Panc1 (cell line): ENCODE measurements around the gene FKBP6. TPM values are rescaled to one million over a fixed set of nuclear protein-coding genes. Genes with fewer than 3 reads are reported as not detected.

Experiments
- ATAC-seq: fragments of 200-7000 bp; cut with Tn5 transposase; 2 replicates; pipeline ENCODE4 v1.9.1; 2020; ENCODE audit warnings: mild to moderate bottlenecking, moderate library complexity
- BruUV-seq: library from RNA; stranded (reverse); fragments of 400-500 nt; replicated peaks from 2 replicates; lab custom pipeline; 2021; lab: Mats Ljungman, UMichigan
- CTCF ChIA-PET: fragments of 300-600 bp; sonication (Branson Sonifier 250); formaldehyde crosslinking; loops from one replicate; lab custom pipeline; 2022; ENCODE audit warnings: antibody characterized with exemption; lab: Charles Lee
- POLR2A ChIA-PET: fragments of 300-600 bp; sonication (Branson Sonifier 250); formaldehyde crosslinking; loops from one replicate; lab custom pipeline; 2022; ENCODE audit warnings: antibody characterized with exemption; lab: Charles Lee
- DNase-seq: peaks from one replicate; pipeline ENCODE4 v3.0.0-alpha.2; 2010; ENCODE audit warnings: low read depth, low spot score
- H3K27ac ChIP-seq: 2 replicates; pipeline ENCODE4 v1.5.1; 2011; ENCODE audit warnings: mild to moderate bottlenecking, low read length, inconsistent platforms
- H3K27me3 ChIP-seq: fragments of 200-500 bp; sonication (Bioruptor generic); 2 replicates; pipeline ENCODE4 v1.6.0; 2014; ENCODE audit warnings: low read length, inconsistent platforms; ENCODE audit not compliant: control insufficient read depth, insufficient read depth
- H3K36me3 ChIP-seq: fragments of 200-500 bp; sonication (Bioruptor generic); 2 replicates; pipeline ENCODE4 v1.5.1; 2014; ENCODE audit warnings: inconsistent platforms, mild to moderate bottlenecking, low read length, moderate library complexity; ENCODE audit not compliant: control insufficient read depth, insufficient read depth
- H3K4me1 ChIP-seq: 2 replicates; pipeline ENCODE4 v1.5.1; 2011; ENCODE audit warnings: inconsistent platforms, mild to moderate bottlenecking, low read length, moderate library complexity; ENCODE audit not compliant: control insufficient read depth, insufficient read depth
- H3K4me3 ChIP-seq, 2 experiments: 2 replicates each; pipeline ENCODE4 v1.5.1; 2011 to 2012; ENCODE audit warnings: low read depth in 2 of 2, low read length in 2 of 2, mild to moderate bottlenecking in 2 of 2, inconsistent platforms in 1 of 2, moderate library complexity in 1 of 2
- H3K9me3 ChIP-seq: fragments of 200-500 bp; sonication (Bioruptor generic); 2 replicates; pipeline ENCODE4 v1.5.1; 2014; ENCODE audit warnings: low read depth, mild to moderate bottlenecking, inconsistent platforms, low read length, moderate library complexity; ENCODE audit not compliant: control insufficient read depth, insufficient read depth
- CTCF ChIP-seq: fragments of 450-650 bp; IDR thresholded peaks from 2 replicates; pipeline ENCODE4 v1.5.1; 2017; ENCODE audit warnings: mild to moderate bottlenecking
- POLR2AphosphoS5 ChIP-seq: IDR thresholded peaks from 2 replicates; pipeline ENCODE4 v1.6.1; 2012; ENCODE audit warnings: mild to moderate bottlenecking, low read depth, low read length, moderate library complexity
- SIN3A ChIP-seq: IDR thresholded peaks from 2 replicates; pipeline ENCODE4 v1.6.1; 2012; ENCODE audit warnings: low read depth, mild to moderate bottlenecking, low read length, moderate library complexity, borderline replicate concordance; ENCODE audit not compliant: insufficient read depth
- TCF7L2 ChIP-seq: IDR thresholded peaks from 2 replicates; pipeline ENCODE4 v1.6.1; 2011; ENCODE audit warnings: mild to moderate bottlenecking, low read depth, low read length, inconsistent platforms
- in situ Hi-C: cut with HindIII; loops from 2 replicates; pipeline ENCODE4 v1.10.0; 2016; ENCODE audit warnings: low sequenced_read_pairs, low pct_unique_long_range_greater_than_20kb
- intact Hi-C: fragments of 100-400 bp; cut with micrococcal nuclease; formaldehyde crosslinking; loops from one replicate; pipeline ENCODE4 v1.10.0; 2022; ENCODE audit not compliant: unreplicated experiment
- total RNA-seq: library from RNA; stranded (reverse); gene quantifications from one replicate; pipeline ENCODE4 v1.2.1, GENCODE V29; 2021; ENCODE audit not compliant: unreplicated experiment
- TF ChIP-seq, protein P1 (sequence below), 2 experiments: IDR thresholded peaks; 2 replicates each; pipeline ENCODE4 v1.6.1; 2011 to 2012; ENCODE audit warnings: low read depth in 2 of 2, control low read depth in 1 of 2, low read length in 1 of 2, mild to moderate bottlenecking in 1 of 2, moderate library complexity in 1 of 2; ENCODE audit not compliant: insufficient read depth in 1 of 2

The FKBP6 gene
- total RNA-seq, 1 experiment from 2014 or later = not detected

DNA sequence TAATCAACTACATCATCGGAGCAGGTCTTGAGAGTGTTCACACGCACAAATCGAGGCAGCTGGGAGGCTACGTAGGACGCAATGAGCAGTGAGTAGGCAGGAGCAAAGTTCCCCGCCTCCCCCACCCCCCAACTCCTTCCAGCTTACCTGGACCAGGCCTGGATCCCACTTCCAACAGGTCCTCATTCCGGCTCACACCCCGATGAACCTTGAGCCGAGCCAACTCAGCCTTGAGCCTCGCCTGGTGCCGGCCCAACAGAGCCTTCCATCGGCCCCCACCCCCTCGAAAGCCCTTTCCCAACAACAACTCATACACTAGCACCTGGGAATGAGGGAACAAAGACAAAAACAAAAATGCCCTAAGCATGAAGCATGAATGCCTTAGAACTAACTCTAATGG, 20.5 kb upstream of the FKBP6 start:
- no TSS peak for BruUV-seq
- H3K4me3 ChIP-seq = peak overlapping the region; percentile 82 to 91
- H3K27ac ChIP-seq = peak overlapping the region; percentile 87; the same call in 1 of the 2 replicates
- no peaks in the 10 kb centered on the region for H3K9me3 ChIP-seq
- H3K4me1 ChIP-seq = 0 out of 2 replicates have a peak, but pooled peaks cover 3% of the 10 kb centered on the region
- no peaks in the 10 kb centered on the region for H3K27me3 ChIP-seq
- H3K36me3 ChIP-seq = no peaks in the 10 kb centered on the region; the same call in 1 of the 2 replicates
- DNase-seq = no peak
- intact Hi-C loops (no loop called here), in situ Hi-C loops (no loop called here)
- TF ChIP-seq CTCF (no peak), TCF7L2 (no peak), POLR2AphosphoS5 (no peak), SIN3A (no peak)
- TF ChIP-seq, protein P1, sequence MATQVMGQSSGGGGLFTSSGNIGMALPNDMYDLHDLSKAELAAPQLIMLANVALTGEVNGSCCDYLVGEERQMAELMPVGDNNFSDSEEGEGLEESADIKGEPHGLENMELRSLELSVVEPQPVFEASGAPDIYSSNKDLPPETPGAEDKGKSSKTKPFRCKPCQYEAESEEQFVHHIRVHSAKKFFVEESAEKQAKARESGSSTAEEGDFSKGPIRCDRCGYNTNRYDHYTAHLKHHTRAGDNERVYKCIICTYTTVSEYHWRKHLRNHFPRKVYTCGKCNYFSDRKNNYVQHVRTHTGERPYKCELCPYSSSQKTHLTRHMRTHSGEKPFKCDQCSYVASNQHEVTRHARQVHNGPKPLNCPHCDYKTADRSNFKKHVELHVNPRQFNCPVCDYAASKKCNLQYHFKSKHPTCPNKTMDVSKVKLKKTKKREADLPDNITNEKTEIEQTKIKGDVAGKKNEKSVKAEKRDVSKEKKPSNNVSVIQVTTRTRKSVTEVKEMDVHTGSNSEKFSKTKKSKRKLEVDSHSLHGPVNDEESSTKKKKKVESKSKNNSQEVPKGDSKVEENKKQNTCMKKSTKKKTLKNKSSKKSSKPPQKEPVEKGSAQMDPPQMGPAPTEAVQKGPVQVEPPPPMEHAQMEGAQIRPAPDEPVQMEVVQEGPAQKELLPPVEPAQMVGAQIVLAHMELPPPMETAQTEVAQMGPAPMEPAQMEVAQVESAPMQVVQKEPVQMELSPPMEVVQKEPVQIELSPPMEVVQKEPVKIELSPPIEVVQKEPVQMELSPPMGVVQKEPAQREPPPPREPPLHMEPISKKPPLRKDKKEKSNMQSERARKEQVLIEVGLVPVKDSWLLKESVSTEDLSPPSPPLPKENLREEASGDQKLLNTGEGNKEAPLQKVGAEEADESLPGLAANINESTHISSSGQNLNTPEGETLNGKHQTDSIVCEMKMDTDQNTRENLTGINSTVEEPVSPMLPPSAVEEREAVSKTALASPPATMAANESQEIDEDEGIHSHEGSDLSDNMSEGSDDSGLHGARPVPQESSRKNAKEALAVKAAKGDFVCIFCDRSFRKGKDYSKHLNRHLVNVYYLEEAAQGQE (IDR thresholded peaks at IDR 0.05; ENCODE audit: insufficient read depth in 1 of 2, low read depth in 2 of 2, low read length in 1 of 2) = no peak
- CTCF ChIA-PET = no interaction called here
- ATAC-seq = no peak
- POLR2A ChIA-PET = no interaction called here

- Histone ChIP-seq H3K27ac (peak overlapping the region; percentile 87), H3K9me3 (no peaks in the 10 kb centered on the region), H3K4me3 (peak overlapping the region; percentile 82 to 91), H3K27me3 (no peaks in the 10 kb centered on the region), H3K36me3 (no peaks in the 10 kb centered on the region; the same call in 1 of the 2 replicates), H3K4me1 (0 out of 2 replicates have a peak, but pooled peaks cover 3% of the 10 kb centered on the region)
- ATAC-seq (peak; percentile 57), DNase-seq (no peak)
- TF ChIP-seq POLR2AphosphoS5 = no peak
- TF ChIP-seq SIN3A = no peak
- no peak for TF ChIP-seq CTCF
- TF ChIP-seq TCF7L2 = no peak
- TF ChIP-seq, protein P1 (IDR thresholded peaks at IDR 0.05; ENCODE audit: insufficient read depth in 1 of 2, low read depth in 2 of 2, low read length in 1 of 2) = no peak
- ChIA-PET CTCF (no interaction called here), POLR2A (no interaction called here)
- in situ Hi-C loops = no loop called here
- intact Hi-C loops = no loop called here
- BruUV-seq = TSS peak; percentile 88
These were observed 19.8 kb upstream of the FKBP6 start for GRCh38 chr7:73308074-73308664.
